ENCODE measurements around the gene VTI1A. TPM values are rescaled to one million over a fixed set of nuclear protein-coding genes. Genes with fewer than 3 reads are reported as not detected.

VTI1A gene
- polyA plus RNA-seq, 1 of the 3 experiments (the other 2 are of a cell fraction), result 8.3 TPM

DNA sequence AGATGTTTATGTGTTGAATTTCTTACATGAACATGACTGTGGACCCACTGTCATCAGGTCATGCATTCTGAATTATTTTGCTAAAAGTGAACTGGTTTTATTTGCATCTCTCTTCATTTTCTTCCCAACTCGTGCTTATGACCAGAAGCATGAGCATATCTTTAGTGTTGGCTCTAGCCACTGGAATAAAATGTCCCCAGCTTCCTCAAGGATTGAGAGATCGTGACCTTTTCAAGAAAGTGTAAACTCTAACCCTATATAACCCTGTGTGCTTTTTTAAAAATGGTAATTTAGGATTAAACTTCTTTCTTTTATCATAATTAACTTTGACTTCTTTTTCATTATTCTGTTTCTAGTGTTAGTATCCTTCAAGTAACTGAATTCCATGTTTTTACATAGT lies 55.5 kb downstream of the VTI1A start:
- Histone ChIP-seq H3K79me2 (ENCODE audit: insufficient read depth) (no peaks in the 10 kb centered on the region), H3K9me3 (no peaks in the 10 kb centered on the region), H2AFZ (ENCODE audit: low read depth) (no peak overlapping the region), H3K4me3 (ENCODE audit: low read depth in 2 of 2, low read length in 1 of 2) (no peak overlapping the region), H3K9ac (no peak overlapping the region), H3K4me2 (no peak overlapping the region), H3K27me3 (ENCODE audit: insufficient read depth) (no peaks in the 10 kb centered on the region), H3K9me2 (no peaks in the 10 kb centered on the region), H3K36me3 (replicated peaks in 1 of 2; ENCODE audit: control insufficient read depth in 1 of 2, insufficient read depth in 2 of 2, low read length in 1 of 2) (peaks cover 0 to 7% of the 10 kb centered on the region in 2 experiments), H3F3A (replicated peaks; ENCODE audit: insufficient read depth) (peaks cover 4% of the 10 kb centered on the region), H3K4me1 (ENCODE audit: control insufficient read depth in 1 of 2, insufficient read depth in 2 of 2, low read depth in 1 of 2, low read length in 1 of 2) (no peaks in the 10 kb centered on the region), H3K27ac (ENCODE audit: low read depth in 2 of 2, low read length in 1 of 2) (no peak overlapping the region), H4K20me1 (ENCODE audit: insufficient read depth) (no peaks in the 10 kb centered on the region)
- TF ChIP-seq SMC3 (IDR thresholded peaks at IDR 0.05; ENCODE audit: low read depth, low read length), result no peak
- TF ChIP-seq, protein P1, sequence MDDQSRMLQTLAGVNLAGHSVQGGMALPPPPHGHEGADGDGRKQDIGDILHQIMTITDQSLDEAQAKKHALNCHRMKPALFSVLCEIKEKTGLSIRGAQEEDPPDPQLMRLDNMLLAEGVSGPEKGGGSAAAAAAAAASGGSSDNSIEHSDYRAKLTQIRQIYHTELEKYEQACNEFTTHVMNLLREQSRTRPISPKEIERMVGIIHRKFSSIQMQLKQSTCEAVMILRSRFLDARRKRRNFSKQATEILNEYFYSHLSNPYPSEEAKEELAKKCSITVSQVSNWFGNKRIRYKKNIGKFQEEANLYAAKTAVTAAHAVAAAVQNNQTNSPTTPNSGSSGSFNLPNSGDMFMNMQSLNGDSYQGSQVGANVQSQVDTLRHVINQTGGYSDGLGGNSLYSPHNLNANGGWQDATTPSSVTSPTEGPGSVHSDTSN (IDR thresholded peaks at IDR 0.05), result no peak
- TF ChIP-seq, protein P2, sequence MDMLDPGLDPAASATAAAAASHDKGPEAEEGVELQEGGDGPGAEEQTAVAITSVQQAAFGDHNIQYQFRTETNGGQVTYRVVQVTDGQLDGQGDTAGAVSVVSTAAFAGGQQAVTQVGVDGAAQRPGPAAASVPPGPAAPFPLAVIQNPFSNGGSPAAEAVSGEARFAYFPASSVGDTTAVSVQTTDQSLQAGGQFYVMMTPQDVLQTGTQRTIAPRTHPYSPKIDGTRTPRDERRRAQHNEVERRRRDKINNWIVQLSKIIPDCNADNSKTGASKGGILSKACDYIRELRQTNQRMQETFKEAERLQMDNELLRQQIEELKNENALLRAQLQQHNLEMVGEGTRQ (IDR thresholded peaks at IDR 0.05; ENCODE audit: borderline replicate concordance, low read depth, low read length), result no peak
- TF ChIP-seq RFX5 (IDR thresholded peaks at IDR 0.05; ENCODE audit: low read length), result no peak
- WGBS (ENCODE audit: low lambda C conversion rate), result 90% methylated on average over 2 of the region's 2 CpGs
- POLR2A ChIA-PET, result no interaction called here
- CTCF ChIA-PET, result no interaction called here
- no peak for DNase-seq

- H4K20me1 ChIP-seq (ENCODE audit: insufficient read depth), result no peaks in the 10 kb centered on the region
- no peak overlapping the region for H2AFZ ChIP-seq (ENCODE audit: low read depth)
- no peak overlapping the region for H3K4me3 ChIP-seq (ENCODE audit: low read depth in 2 of 2, low read length in 1 of 2)
- POLR2A ChIA-PET, result no interaction called here
- no peak overlapping the region for H3K4me2 ChIP-seq
- H3F3A ChIP-seq (replicated peaks; ENCODE audit: insufficient read depth), result peaks cover 4% of the 10 kb centered on the region
- CTCF ChIA-PET, result no interaction called here
- H3K9me2 ChIP-seq, result no peaks in the 10 kb centered on the region
- no peak for DNase-seq
- H3K27me3 ChIP-seq (ENCODE audit: insufficient read depth), result no peaks in the 10 kb centered on the region
- H3K9ac ChIP-seq, result no peak overlapping the region
- no peaks in the 10 kb centered on the region for H3K9me3 ChIP-seq
- peaks cover 0 to 7% of the 10 kb centered on the region in 2 experiments for H3K36me3 ChIP-seq (replicated peaks in 1 of 2; ENCODE audit: control insufficient read depth in 1 of 2, insufficient read depth in 2 of 2, low read length in 1 of 2)
- WGBS (ENCODE audit: low lambda C conversion rate), result 100% methylated on average over 2 of the region's 2 CpGs
- TF ChIP-seq FOXM1 (IDR thresholded peaks at IDR 0.05; ENCODE audit: low read depth) (no peak), FOXJ3 (CRISPR knock-in tag; IDR thresholded peaks at IDR 0.05) (no peak), TEAD4 (IDR thresholded peaks at IDR 0.05; ENCODE audit: borderline replicate concordance, insufficient read depth) (no peak), POLR2AphosphoS5 (IDR thresholded peaks at IDR 0.05; ENCODE audit: low read depth, low read length) (no peak)
- TF ChIP-seq, protein P3, sequence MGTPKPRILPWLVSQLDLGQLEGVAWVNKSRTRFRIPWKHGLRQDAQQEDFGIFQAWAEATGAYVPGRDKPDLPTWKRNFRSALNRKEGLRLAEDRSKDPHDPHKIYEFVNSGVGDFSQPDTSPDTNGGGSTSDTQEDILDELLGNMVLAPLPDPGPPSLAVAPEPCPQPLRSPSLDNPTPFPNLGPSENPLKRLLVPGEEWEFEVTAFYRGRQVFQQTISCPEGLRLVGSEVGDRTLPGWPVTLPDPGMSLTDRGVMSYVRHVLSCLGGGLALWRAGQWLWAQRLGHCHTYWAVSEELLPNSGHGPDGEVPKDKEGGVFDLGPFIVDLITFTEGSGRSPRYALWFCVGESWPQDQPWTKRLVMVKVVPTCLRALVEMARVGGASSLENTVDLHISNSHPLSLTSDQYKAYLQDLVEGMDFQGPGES (IDR thresholded peaks at IDR 0.05; ENCODE audit: low read depth, low read length), result no peak
- TF ChIP-seq, protein P1 (IDR thresholded peaks at IDR 0.05), result no peak
- H3K4me1 ChIP-seq (ENCODE audit: control insufficient read depth in 1 of 2, insufficient read depth in 2 of 2, low read depth in 1 of 2, low read length in 1 of 2), result no peaks in the 10 kb centered on the region
- H3K79me2 ChIP-seq (ENCODE audit: insufficient read depth), result no peaks in the 10 kb centered on the region
- H3K27ac ChIP-seq (ENCODE audit: low read depth in 2 of 2, low read length in 1 of 2), result no peak overlapping the region
Observed at GRCh38 chr10:112503643-112504042, 56.6 kb downstream of the VTI1A start.
